Astrocyte (in vitro differentiated cells and primary cell): ENCODE measurements around the gene NDUFB2.

ENCODE experiments used
- EZH2 ChIP-seq: IDR thresholded peaks from 2 replicates; pipeline ENCODE4 v1.6.1; 2012; ENCODE audit warnings: mild to moderate bottlenecking, low read length, inconsistent platforms; ENCODE audit not compliant: insufficient read depth
- TF ChIP-seq, protein P1 (sequence below): IDR thresholded peaks from 2 replicates; pipeline ENCODE4 v1.5.1; 2011; ENCODE audit warnings: low read depth, mild to moderate bottlenecking, inconsistent platforms, low read length, moderate library complexity; ENCODE audit not compliant: insufficient read depth

GRCh38 chr7:140754506-140754905, 58.0 kb downstream of the NDUFB2 start:
- TF ChIP-seq, protein P1, sequence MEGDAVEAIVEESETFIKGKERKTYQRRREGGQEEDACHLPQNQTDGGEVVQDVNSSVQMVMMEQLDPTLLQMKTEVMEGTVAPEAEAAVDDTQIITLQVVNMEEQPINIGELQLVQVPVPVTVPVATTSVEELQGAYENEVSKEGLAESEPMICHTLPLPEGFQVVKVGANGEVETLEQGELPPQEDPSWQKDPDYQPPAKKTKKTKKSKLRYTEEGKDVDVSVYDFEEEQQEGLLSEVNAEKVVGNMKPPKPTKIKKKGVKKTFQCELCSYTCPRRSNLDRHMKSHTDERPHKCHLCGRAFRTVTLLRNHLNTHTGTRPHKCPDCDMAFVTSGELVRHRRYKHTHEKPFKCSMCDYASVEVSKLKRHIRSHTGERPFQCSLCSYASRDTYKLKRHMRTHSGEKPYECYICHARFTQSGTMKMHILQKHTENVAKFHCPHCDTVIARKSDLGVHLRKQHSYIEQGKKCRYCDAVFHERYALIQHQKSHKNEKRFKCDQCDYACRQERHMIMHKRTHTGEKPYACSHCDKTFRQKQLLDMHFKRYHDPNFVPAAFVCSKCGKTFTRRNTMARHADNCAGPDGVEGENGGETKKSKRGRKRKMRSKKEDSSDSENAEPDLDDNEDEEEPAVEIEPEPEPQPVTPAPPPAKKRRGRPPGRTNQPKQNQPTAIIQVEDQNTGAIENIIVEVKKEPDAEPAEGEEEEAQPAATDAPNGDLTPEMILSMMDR = no peak
- no peak for TF ChIP-seq EZH2
